Neural progenitor cell (in vitro differentiated cells): ENCODE results near the gene MRM1.

Experiments used
- CTCF ChIP-seq: fragments of 200-600 bp; sonication (generic); IDR thresholded peaks from 2 replicates; pipeline ENCODE4 v1.5.1; 2017; ENCODE audit warnings: antibody characterized with exemption, mild to moderate bottlenecking
- EZH2 ChIP-seq: fragments of 200-600 bp; sonication (generic); IDR thresholded peaks from 2 replicates; pipeline ENCODE4 v1.6.1; 2017; ENCODE audit warnings: antibody characterized with exemption, mild to moderate bottlenecking, moderate library complexity
- EZH2phosphoT487 ChIP-seq: fragments of 200-600 bp; sonication (generic); IDR thresholded peaks from 2 replicates; pipeline ENCODE4 v1.6.1; 2017; ENCODE audit warnings: antibody characterized with exemption

- TF ChIP-seq CTCF (no peak), EZH2phosphoT487 (no peak), EZH2 (no peak)
Measured at GRCh38 chr17:36576793-36577192, 24.6 kb upstream of the MRM1 start.
